NB4 (cell line): Measurements from ENCODE around the gene PSTPIP2.

Experiments
- DNase-seq: peaks from one replicate; pipeline ENCODE4 v3.0.0; 2010; ENCODE audit warnings: low read depth
- H3K4me3 ChIP-seq: one replicate; pipeline ENCODE4 v1.5.1; 2011; ENCODE audit warnings: mild to moderate bottlenecking, low read depth, low read length, moderate library complexity
- CTCF ChIP-seq: IDR thresholded peaks from one replicate; pipeline ENCODE4 v1.5.1; 2012; ENCODE audit warnings: low read depth, low read length
- MAX ChIP-seq: IDR thresholded peaks from 2 replicates; pipeline ENCODE4 v1.6.1; 2011; ENCODE audit warnings: low read depth, low read length
- MYC ChIP-seq: IDR thresholded peaks from 2 replicates; pipeline ENCODE4 v1.6.1; 2011; ENCODE audit warnings: low read depth, low read length
- POLR2A ChIP-seq: IDR thresholded peaks from 2 replicates; pipeline ENCODE4 v1.6.1; 2011; ENCODE audit warnings: mild to moderate bottlenecking; ENCODE audit not compliant: insufficient read length; ENCODE audit errors: extremely low read depth

PSTPIP2 gene

GRCh38 chr18:46055838-46056230, 16.2 kb downstream of the PSTPIP2 start:
- no peak overlapping the region for H3K4me3 ChIP-seq
- no peak for DNase-seq
- TF ChIP-seq MYC, result no peak
- no peak for TF ChIP-seq MAX
- TF ChIP-seq POLR2A, result no peak
- TF ChIP-seq CTCF, result no peak

GRCh38 chr18:46054956-46055837, 16.9 kb downstream of the PSTPIP2 start:
- DNase-seq, result no peak
- H3K4me3 ChIP-seq, result no peak overlapping the region
- TF ChIP-seq CTCF (no peak), MYC (no peak), MAX (no peak), POLR2A (no peak)

GRCh38 chr18:46053368-46054095, 18.5 kb downstream of the PSTPIP2 start:
- no peak for DNase-seq
- TF ChIP-seq MYC (no peak), CTCF (no peak), MAX (no peak), POLR2A (no peak)
- H3K4me3 ChIP-seq, result no peak overlapping the region

GRCh38 chr18:46051731-46052461, 20.2 kb downstream of the PSTPIP2 start:
- DNase-seq, result no peak
- no peak overlapping the region for H3K4me3 ChIP-seq

More at GRCh38 chr18:46051731-46052461, 20.2 kb downstream of the PSTPIP2 start:
- TF ChIP-seq POLR2A (no peak), CTCF (no peak), MYC (no peak), MAX (no peak)
